ENCODE data around the gene SMG6.
"Not testable (repeated sequence)": the region's sequence is repeated elsewhere in the genome, so short reads cannot be mapped to it uniquely, and the experiment has no call there.

SMG6 gene

GRCh38 chr17:2151358-2152033 lies 152.1 kb downstream of the SMG6 start:
- no peak for DNase-seq (ENCODE audit: low spot score)
- H3K27ac ChIP-seq = no peak overlapping the region
- ChIA-PET POLR2A (ENCODE audit: low non-redundant PET) (no interaction called here), CTCF (interaction anchor here (0.6 kb wide), 2 partner anchors 68 to 601 kb away, joined by 3 read pairs; no protein-coding TSS in a partner anchor)
- TF ChIP-seq CTCF (conservative IDR thresholded peaks at IDR 0.05; ENCODE audit: low read depth) = no peak

- no peak for DNase-seq (ENCODE audit: low spot score)
- CTCF ChIA-PET = interaction anchor here (0.6 to 1.2 kb wide), 3 partner anchors 41 to 600 kb away, joined by 3 to 4 read pairs (median 3); no protein-coding TSS in a partner anchor
- no peak for TF ChIP-seq CTCF (conservative IDR thresholded peaks at IDR 0.05; ENCODE audit: low read depth)
- no peak overlapping the region for H3K27ac ChIP-seq
- POLR2A ChIA-PET (ENCODE audit: low non-redundant PET) = no interaction called here
These were observed 152.8 kb downstream of the SMG6 start for GRCh38 chr17:2150806-2151205.

GRCh38 chr17:2149934-2150333 lies 153.7 kb downstream of the SMG6 start:
- CTCF ChIA-PET = interaction anchor here (0.7 to 1.2 kb wide), 2 partner anchors 42 to 95 kb away, joined by 4 read pairs; no protein-coding TSS in a partner anchor
- POLR2A ChIA-PET (ENCODE audit: low non-redundant PET) = no interaction called here
- no peak overlapping the region for H3K27ac ChIP-seq
- no peak for TF ChIP-seq CTCF (conservative IDR thresholded peaks at IDR 0.05; ENCODE audit: low read depth)
- no peak for DNase-seq (ENCODE audit: low spot score)

- no peak for DNase-seq (ENCODE audit: low spot score)
- CTCF ChIA-PET = interaction anchor here (0.8 kb wide), 1 partner anchor 9 kb away, joined by 4 read pairs; no protein-coding TSS in a partner anchor
- POLR2A ChIA-PET (ENCODE audit: low non-redundant PET) = no interaction called here
- H3K27ac ChIP-seq = no peak overlapping the region
- no peak for TF ChIP-seq CTCF (conservative IDR thresholded peaks at IDR 0.05; ENCODE audit: low read depth)
These were observed 157.3 kb downstream of the SMG6 start for GRCh38 chr17:2146132-2146871.

- no peak overlapping the region for H3K27ac ChIP-seq
- TF ChIP-seq CTCF (conservative IDR thresholded peaks at IDR 0.05; ENCODE audit: low read depth) = no peak
- POLR2A ChIA-PET (ENCODE audit: low non-redundant PET) = no interaction called here
- no peak for DNase-seq (ENCODE audit: low spot score)
- CTCF ChIA-PET = interaction anchor here (0.5 kb wide), 2 partner anchors 103 to 175 kb away, joined by 3 read pairs; partner anchors contain the start of gene OVCA2
These were observed 158.9 kb downstream of the SMG6 start for GRCh38 chr17:2144701-2145100.

- DNase-seq (ENCODE audit: low spot score) = no peak
- CTCF ChIA-PET = no interaction called here
- no peak overlapping the region for H3K27ac ChIP-seq
- TF ChIP-seq CTCF (conservative IDR thresholded peaks at IDR 0.05; ENCODE audit: low read depth) = no peak
- POLR2A ChIA-PET (ENCODE audit: low non-redundant PET) = no interaction called here
These were observed 160.3 kb downstream of the SMG6 start for GRCh38 chr17:2143332-2143731.

GRCh38 chr17:2142682-2143081 lies 160.9 kb downstream of the SMG6 start:
- CTCF ChIA-PET; H3K27ac ChIP-seq; POLR2A ChIA-PET (ENCODE audit: low non-redundant PET); DNase-seq (ENCODE audit: low spot score): not testable (repeated sequence)
